GM19240 (cell line): ENCODE results near the gene RTN4R.

Source experiments
- DNase-seq: peaks from one replicate; pipeline ENCODE4 v3.0.0; 2011; ENCODE audit warnings: low spot score; ENCODE audit not compliant: insufficient read length

The RTN4R gene

DNA sequence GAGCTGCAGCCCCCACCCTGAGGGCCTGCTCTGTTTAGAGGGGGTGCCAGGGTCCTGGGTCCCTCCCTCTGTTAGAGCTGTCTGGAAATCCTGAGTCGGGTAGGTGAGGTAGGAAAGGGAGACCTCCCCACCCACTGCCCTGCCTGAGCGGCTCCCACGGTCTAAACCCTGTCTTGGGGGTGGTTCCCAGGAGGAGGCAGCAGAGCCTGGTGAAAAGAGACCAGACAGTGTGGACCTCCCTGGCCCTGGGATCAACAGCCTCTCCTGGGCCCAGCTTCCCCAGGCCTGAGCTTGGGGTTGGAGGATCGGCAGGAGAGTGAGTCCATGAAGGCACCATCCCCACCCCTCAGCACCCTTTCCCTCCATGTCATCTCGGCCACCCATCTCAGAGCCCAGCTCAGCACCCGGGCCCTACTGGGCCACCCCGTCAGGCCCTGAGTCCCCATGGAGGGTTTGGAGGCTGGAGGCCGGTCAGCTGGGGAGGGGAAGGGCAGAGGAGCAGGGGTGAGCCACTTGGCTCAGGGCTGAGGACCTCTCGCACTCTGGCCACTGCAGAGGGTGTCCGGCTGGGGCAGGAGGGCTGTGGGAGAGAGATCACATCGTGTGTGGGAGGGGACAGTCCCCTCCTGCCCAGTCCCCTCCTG lies 37.2 kb downstream of the RTN4R start:
- DNase-seq, result no peak

DNA sequence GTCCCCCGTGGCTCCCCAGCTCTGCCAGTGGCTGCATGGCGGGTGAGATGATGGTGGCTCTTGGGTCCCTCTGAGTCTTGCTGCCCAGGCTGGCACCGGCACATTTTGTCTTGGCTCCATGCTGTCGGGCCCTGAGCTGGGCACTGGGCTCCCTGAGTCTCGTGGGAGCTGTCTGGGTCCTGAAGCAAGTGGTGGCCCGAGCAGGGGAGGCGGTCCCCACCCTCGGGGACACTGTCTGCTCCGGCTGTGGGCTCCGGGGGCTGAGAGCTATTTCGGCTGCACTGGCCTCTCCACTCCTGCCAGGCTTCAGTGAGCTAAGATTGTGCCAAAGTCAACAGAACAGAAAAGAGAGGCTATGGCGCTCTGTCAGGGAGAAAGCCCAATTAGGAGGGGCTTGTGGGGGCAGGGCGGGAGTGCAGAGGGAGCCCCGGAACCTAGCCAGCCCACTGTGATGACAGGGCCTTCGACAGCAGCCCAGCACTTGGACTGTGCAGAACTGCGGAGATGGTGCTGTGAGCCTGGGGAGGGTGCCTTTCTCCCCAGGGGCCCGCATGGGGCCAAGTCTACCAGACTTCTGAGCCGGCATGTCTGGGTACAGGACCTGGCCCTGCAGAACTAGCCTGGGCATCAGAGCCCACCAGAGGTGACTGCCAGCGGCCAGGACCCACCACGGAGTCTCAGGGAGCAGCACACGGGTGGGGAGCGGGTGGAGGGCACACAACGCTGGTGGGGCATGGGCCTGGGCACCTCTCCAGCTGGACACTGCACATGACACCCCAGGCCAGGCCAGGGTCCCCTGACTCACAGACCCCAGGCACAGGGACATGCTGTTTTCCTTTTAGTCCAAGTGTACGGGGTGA lies 38.0 kb downstream of the RTN4R start:
- DNase-seq, result no peak

- DNase-seq, result no peak
These were observed 39.2 kb downstream of the RTN4R start for GRCh38 chr22:20228939-20229272.

GRCh38 chr22:20228055-20228938 lies 39.8 kb downstream of the RTN4R start:
- no peak for DNase-seq

DNA sequence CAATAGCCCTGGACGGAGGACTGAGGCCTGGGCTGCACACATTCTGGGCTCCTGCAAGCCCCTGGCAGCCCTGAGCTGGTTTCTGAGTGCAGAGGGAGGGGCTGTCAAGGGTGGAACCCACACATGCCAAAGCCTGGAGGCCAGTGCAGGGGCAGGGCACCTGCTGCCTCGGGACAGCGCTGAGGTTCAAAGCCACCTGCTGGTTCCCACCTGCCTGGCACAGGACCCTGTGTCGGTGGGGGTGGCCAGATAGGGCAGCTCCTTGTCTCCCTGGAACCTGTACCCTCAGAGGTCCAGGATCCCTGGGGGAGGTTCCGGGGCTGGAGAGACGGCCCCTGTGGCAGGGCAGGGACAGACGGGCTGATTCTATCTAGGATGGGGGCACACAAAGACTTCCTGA lies 40.8 kb downstream of the RTN4R start:
- no peak for DNase-seq

DNA sequence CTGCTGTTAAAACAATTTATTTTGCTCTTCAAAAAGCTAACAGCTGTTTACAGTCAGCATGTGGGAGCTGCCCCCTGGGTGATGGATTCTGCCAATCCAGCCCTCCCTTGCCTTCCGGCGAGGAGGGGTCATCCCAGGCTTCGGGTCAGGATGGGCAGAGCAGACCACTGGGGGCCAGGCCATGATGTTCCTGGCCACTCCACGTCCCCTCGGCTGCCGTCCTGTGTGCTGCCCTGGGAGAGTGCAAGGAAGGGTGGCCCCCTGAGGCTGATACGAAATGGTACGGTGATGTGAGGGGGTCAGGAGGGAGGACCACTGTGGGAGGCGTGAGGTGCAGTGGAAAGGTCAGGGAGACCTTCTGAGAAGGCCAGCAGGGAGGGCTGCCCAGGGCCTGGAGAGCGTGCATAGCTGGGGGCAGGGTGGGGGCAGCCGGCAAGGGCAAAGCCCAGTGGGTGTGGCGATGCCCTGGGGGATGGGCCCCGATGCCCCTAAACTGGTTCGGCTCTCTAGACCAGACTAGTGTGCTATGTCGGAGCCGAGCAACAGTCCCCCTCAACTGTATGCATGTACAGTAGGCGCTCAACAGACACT lies 41.3 kb downstream of the RTN4R start:
- no peak for DNase-seq

DNA sequence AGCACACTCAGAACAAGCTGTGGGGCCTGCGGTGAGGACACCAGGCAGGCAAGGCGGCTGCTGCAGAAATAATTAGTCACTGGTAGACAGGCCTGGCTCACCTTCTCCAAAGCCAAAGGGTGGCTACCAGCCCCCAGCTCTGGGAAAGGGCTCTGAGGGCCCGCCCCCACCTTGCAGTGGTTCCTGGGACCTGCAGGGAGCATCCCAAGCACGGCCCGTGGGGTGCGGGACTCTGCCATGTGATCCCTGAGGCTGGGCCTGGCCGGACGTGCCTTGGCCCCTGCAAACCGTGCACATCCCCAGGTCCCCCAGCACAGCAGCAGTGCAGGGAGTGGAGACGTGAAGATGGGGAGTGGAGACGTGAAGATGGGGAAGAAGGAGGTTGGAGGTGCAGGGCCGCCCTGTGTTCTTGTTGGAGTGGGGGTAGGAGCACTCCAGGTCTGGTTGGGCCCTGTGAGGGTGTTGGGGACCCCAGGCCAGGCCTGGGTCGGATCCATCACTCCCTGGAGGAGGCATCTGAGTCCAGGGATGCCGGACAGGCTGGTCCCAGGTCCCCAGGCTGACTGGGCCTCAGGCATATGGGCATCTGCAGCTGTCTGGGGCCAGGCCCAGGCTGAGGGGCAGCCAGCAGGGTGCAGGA lies 41.9 kb downstream of the RTN4R start:
- DNase-seq, result no peak

- DNase-seq, result no peak
These were observed 42.5 kb downstream of the RTN4R start for GRCh38 chr22:20225693-20225966.

DNA sequence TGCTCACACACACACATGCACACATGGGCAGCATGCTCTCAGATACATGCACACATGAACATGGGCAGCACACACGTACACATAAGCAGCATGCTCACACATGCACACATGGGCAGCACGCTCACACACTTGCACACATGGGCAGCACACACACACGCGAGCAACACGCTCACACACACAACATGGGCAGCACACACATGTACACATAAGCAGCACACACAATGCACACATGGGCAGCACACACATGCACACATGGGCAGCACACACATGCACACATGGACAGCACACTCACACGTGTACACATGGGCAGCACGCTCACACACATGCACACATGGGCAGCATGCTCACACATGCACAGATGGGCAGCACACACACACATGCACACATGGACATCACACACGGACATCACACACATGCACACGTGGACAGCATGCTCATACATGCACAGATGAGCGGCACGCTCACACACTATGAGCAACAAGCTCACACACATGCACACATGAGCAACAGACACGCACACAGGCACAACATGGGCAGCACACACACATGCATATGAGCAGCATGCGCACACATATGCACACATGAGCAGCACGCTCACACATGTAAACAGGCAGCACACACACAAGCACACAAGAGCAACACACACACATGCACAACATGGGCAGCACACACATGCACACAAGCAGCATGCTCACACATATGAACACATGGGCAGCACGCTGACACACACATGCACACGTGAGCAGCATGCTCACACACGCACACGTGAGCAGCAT lies 43.0 kb downstream of the RTN4R start:
- DNase-seq, result no peak

- no peak for DNase-seq
These were observed 43.9 kb downstream of the RTN4R start for GRCh38 chr22:20224256-20224626.

- DNase-seq, result no peak
These were observed 44.5 kb downstream of the RTN4R start for GRCh38 chr22:20223421-20224255.

DNA sequence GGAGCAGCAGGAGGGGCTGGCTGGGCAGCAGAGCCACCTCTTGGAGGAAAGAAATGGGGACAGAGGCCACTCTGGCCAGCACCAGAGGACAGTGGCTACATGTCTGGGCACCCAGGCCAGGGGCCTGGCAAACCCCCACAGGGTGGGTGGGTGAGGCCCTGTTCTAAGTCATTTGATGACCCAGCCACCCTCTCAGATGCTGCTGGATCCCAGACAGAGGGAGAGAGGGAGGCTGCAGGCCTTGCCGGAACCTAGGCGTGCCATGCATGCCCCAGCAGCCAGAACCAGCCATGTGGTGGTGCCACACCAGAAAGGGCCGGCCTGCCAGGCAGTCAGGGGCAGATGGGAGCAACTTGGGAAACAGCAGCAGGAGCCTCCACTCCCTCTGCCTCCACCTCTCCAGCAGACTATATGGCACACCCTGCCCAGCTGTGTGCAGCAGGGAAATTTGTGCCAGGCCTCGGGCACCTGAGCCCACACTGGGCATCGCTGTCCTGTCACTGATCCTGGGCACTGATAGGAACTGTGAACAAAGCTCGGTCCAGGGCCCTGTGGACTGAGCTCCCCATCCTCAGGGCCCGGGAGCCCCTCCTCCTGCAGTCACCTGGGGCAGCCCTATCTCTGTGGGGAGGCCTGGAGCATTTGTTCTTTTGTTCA lies 45.2 kb downstream of the RTN4R start:
- DNase-seq, result no peak

- DNase-seq, result no peak
These were observed 46.4 kb downstream of the RTN4R start for GRCh38 chr22:20221421-20222340.

GRCh38 chr22:20220629-20221026 lies 47.5 kb downstream of the RTN4R start:
- no peak for DNase-seq

DNA sequence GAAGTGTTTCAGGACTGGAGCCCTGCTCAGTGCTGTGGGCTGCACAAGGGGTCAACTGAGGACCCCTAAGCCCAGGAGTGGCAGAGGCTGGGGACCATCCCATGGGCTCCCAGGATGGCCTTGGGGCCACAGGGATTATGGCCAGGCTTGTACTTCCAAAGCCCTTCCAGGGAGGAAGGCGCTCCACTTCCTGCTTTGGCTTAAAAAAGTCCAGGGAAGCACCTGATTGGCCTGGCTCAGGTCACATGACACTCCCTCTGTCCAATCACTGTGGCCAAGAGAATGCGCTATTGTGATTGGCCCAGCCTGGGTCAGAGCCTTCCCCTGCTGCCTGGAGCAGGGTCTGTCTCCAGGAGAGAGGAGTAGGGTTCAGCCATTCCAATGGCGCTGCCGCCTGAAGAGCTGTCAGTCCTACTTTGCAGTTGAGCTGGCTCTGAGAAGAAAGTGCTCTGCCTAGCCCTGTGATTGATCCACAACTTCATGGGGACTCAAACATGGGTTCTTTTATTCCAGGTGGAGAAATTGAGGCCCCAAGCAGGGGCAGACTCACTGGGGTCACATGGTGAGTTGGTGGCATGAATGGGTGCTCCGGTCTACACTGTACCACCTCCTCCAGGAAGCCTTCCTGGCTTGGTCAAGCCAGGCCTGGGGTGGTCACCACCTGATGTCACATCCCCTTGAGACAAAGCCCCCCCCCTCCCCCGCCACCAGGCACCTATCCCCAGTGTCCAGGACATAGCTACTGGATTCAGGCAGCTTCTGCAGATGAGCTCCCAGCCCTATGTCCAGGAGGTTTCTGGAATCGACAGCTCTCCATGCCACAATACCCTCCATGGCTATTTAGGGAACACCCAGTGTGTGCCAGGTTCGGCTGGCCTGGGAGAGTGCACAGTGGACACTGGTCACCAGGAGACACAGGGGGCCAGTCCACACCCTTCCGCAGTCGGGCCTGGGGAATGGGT lies 48.2 kb downstream of the RTN4R start:
- DNase-seq, result no peak

DNA sequence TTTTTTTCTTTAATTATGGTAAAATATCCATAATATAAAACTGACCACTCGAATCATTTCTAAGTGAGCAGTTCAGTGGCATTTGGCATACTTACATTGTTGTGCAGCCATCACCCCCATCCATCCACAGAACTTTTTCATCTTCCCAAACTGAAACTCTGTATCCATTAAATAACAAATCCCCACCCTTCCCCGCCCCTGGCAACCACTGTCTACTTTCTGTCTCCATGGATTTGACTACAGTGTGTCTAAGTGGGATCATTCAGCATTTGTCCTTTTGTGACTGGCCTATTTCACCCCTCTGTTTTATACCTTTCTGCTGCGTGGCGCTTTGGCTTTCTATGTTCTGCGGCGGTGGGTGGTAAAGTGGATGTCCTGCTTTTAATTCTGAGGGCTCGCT lies 49.1 kb downstream of the RTN4R start:
- no peak for DNase-seq

DNA sequence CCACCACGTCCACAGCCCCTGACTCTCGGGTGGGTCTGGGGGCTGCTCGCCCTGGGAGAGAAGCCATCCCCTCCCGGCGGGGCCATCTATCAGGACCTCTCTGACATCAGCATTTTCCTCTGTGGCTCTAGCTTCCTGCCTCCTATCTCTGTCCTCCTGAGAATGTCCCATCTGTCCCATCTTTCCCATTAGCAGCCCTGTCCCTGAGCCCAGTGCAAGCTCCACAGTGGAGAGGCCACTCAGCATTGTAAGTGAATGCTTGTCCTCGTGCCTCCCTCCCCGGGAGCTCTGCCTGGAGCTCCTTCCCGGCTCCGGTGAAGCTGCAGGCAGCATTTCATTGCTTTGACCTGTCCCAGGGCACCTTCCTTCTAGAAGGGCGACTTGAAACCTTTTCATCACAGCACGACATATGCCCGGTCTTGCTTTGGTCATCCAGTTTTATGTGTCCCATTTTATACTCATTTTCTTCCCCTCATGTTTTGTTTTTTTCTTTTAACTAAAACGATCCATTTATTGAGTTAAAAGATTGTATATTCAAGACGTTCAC lies 49.7 kb downstream of the RTN4R start:
- DNase-seq, result no peak
